HG02588 (cell line): ENCODE results near the gene KIF13A.
A peak's percentile ranks its signal among the peaks of the same experiment; 100 is the strongest.
"Not testable (repeated sequence)": the region's sequence is repeated elsewhere in the genome, so short reads cannot be mapped to it uniquely, and the experiment has no call there.

ENCODE experiments used
- ATAC-seq: cut with Tn5 transposase; IDR thresholded peaks from one replicate; pipeline ENCODE4 v1.9.1; 2021; ENCODE audit warnings: mild to moderate bottlenecking, moderate library complexity; ENCODE audit not compliant: unreplicated experiment

The KIF13A gene

DNA sequence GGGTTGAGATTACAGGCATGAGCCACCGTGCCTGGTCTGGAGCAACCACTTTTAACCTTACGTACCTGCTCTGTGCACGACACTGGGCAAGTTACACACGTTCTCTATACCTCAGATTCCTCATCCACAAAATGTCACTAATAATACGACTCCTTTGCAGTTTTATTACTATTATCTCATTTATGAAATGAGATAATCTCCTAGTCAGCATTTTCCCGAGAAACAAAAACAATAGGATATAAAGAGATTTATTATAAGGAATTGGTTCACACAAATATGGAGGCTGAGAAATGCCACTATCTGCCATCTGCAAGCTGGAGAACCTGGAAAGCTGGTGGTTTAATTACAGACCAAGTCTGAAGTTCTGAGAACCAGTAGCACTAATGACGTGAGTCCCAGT is 12.0 kb upstream of the KIF13A start:
- ATAC-seq = no peak

DNA sequence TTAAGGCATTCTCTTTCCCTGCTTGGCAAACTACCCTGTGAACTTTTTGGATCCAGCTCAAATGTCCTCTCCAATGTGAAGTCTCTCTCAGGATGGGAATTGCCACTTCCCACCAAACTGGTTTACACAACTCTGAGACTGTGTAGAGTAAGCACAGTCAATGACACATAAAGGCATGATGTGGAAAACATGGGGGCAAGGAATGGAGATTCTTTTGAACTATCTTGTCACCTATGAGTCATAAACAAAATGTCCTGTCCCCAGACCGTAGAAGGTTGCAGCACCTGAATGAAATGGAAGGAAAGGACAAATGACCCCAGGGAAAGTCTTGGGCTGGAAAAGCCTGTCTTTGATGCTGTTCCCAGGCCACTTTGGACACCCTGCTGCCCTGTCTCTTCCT is 11.0 kb upstream of the KIF13A start:
- ATAC-seq = no peak

DNA sequence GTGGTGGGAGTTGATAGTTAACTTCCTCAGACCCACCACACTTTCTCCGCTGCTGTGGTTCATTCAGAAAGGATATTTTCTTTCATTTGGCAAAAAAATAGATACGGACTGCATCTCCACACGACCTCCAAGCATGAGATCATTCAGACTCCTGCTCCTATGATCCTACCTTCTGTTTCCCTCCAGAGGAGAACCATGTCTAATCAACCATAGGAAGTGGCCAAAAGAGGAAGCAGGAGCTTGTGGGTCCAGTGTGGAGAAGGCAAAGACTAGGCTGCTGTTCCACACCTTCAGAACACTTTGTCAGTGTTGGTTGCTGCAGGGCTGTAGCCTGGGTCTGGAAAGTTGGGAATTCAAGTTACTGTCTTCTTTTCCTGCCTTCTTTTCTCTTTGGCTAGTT is 10.6 kb upstream of the KIF13A start:
- no peak for ATAC-seq

GRCh38 chr6:17995414-17995813 is 8.0 kb upstream of the KIF13A start:
- no peak for ATAC-seq

GRCh38 chr6:17994019-17994418 is 6.6 kb upstream of the KIF13A start:
- no peak for ATAC-seq

- ATAC-seq = no peak
Measured at GRCh38 chr6:17988422-17988944, 1.0 kb upstream of the KIF13A start.

- peak; percentile 82 for ATAC-seq
Measured at GRCh38 chr6:17987697-17988421, 424 bp upstream of the KIF13A start.

DNA sequence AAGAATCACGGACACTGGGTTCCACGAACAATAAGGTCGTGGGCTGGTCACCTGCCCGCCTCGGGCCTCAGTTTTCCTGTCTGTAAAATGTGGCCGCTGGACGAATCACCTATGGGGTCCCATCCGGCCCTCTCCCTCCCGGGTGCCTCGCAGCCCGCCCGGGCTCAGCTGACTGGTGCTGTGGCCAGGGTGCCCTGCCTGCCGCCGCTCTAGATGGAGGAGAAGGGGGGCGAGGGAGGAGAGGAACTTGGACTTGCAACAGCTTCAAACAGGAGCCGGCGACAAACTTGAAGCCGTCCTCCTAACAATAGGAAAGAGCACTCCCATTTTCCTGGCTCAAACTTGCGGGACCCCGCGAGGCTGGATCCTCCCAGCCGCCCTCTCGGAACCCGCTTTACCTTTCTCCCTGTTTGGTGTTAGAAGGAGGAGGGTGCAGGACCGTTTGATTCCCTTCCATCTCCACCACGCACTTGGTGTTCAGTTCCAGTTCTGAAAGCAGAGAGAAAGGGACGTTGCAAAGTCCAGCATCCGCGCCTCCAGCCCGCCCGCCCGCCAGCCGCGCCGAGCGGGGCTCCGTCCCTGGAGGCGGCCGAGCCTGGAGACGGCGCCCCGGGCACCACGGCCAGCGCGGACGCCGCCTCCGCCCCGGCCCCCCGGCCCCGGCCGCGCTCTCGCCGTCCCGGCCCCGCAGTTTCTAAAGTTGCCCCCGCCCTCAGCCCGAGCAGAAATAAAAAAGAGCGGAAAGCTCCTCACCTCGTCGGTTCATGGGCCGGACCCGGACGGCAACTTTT is 584 bp downstream of the KIF13A start:
- ATAC-seq = peak; percentile 17

- no peak for ATAC-seq
Measured at GRCh38 chr6:17985934-17986655, 1.3 kb downstream of the KIF13A start.

DNA sequence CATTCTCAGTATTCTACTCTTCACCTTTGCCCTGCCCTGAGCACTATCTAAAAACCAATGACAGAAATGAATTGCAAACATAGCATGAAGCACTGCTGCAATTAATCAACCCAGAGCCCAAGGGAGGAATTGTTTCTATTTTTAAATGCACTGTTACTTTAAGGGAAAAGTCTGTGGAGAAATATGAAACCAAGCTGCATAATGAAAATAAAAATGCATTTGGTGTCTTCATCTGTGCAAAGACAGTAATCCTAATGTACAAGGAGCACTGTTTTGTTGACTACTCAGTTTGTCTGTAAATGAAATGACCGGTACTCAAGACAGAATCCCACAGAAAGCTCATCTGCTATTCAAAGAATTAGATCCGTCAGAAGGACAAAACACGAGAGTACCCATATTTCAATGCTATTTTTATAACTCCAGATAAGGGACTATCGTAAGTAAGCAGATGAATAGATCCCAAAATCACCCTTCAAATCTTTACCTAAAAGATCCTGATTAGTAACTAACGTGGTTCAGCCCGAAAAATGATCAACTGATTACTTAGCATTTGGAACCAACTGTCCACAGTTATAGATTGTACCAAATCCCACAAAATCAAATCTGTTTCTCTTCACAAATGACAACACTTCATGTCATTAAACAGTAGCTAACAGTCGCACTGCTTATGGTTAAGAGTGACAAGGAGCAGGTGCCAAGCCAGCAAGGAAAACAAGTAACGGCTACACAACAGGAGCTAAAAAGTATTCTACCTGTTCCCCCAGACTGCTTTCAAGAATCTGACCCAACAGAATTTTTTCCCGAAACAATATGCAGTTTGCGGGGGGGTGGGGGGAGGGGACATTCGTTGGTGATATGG is 2.4 kb downstream of the KIF13A start:
- ATAC-seq = no peak

DNA sequence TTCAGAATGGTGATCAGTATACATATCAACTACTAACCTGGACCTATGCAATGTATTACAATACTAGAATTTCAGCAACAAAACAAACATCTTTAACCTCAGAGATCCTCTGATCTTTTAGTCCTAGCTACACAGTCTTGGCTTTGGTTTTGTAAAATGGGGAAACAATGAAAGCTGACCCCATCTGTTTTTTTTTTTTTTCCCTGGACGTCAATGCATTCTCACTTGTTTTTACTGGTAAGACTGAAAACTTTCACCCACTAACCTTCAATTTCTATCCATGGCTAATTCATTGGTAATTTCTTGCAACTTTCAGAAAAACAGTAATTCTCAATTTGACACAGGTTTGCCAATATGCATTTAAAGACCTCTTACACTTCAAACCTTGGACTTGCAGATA is 3.0 kb downstream of the KIF13A start:
- ATAC-seq = no peak

GRCh38 chr6:17983730-17984129 is 3.7 kb downstream of the KIF13A start:
- no peak for ATAC-seq

- ATAC-seq = no peak
Measured at GRCh38 chr6:17980329-17980728, 7.1 kb downstream of the KIF13A start.

GRCh38 chr6:17979479-17979878 is 8.0 kb downstream of the KIF13A start:
- no peak for ATAC-seq

GRCh38 chr6:17976258-17976657 is 11.2 kb downstream of the KIF13A start:
- not testable (repeated sequence) for ATAC-seq

DNA sequence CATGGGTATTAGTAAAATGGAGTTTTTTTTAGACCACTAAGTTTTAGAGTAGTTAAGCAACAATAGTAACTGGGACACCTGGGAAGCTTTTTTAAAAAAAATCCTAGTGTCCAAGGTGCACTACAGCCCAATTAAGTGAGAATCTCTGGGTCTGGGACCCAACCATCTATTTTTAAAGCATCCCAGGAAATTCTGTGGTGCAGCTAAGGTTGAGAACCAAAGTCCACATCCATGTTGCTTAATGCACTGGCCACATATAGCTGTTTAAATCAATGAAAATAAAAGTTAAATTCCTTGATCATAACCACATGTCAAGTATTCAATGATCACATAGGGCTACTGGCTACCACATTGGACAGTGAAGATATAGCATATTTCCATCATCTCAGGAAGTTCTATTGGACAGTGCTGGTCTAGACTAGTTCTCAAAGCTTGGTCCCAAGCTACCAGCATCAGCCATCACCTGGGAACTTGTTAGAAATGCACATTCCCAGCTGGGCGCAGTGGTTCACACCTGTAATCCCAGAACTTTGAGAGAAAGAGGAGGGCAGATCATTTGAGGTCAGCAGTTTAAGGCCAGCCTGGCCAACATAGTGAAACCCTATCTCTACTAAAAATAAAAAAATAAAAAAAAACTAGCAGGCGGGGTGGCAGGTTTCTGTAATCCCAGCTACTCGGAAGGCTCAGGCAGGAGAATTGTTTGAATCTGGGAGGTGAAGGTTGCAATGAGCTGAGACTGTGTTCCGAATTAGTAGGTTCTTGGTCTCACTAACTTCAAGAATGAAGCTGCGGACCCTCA is 12.7 kb downstream of the KIF13A start:
- ATAC-seq = no peak

DNA sequence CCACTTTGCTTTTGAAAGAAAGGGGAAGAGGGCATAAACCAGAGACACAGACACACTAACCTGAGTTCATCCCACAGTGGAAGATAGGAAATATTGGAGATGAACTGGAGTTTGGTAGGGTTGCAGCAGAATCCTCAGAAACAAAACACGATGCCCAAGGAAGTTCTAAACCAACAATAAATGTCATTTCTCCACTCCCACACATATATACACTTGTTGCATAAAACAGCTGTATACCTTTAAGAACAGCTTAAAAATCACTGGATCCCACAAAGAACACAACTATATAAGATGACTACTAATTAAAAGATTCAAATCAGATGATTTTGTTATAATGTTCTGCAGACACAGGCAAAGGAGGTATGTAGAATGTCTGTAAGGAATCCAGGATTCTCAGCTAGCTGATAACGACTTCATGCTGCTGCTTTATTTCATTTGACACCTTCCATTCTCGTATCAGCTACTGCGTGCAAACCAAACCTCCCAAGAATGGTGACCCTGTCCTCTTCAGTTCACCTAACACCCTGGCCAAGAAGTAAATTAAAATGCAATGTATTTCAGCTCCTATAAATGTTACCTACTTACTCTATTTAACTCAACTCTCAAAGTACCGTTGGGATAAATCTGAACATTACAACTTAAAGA is 14.3 kb downstream of the KIF13A start:
- ATAC-seq = no peak

DNA sequence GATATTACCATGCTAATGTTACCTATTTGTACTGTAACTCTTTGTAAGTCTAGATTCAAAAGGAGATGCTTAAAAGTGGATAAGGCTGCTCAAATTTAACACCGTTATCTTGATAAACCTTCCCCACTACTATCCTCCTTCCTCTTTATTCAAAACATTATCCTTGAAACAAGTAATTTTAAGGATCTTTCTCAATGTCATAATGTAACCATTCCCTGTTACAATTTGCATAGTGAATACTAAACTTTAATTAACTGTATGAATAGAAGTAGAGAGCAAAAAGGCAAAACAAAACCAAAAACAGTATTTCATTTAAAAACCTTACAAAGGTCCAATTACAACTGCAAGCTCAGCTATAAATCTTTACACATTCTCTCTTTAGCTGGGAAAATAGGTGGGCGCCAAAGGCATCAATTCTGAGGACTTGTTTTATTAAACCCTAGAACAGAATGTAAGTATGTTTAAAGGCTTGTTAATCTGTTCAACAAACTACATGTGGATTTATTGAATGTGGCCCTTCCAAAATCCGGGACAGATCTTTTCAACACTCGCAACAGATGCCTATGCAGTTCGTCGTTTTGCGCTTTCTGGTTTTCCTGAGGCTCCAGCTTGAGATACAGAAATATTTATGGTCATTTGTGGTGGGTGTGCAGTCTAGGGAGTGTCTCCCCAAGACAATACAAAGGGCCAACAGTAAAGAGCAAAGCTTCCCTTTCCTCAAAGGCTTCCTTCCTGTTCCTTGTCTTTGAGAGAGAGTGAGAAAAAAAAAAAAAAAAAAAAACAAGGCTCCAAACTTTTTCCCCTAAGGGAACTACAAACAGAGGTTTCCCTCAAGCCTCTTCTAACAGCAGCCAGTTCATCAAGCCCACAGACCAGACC is 15.1 kb downstream of the KIF13A start:
- no peak for ATAC-seq
